Measurements from ENCODE around the gene TJAP1.

The TJAP1 gene

GRCh38 chr6:43434943-43435342 is 42.4 kb upstream of the TJAP1 start:
- no peak overlapping the region for H3K27ac ChIP-seq
- TF ChIP-seq CTCF (conservative IDR thresholded peaks at IDR 0.05) (no peak), ZFX (IDR thresholded peaks at IDR 0.05) (no peak)

GRCh38 chr6:43435682-43436437 is 41.5 kb upstream of the TJAP1 start:
- TF ChIP-seq CTCF (conservative IDR thresholded peaks at IDR 0.05) (no peak), ZFX (IDR thresholded peaks at IDR 0.05) (no peak)
- no peak overlapping the region for H3K27ac ChIP-seq

GRCh38 chr6:43436577-43437282 is 40.6 kb upstream of the TJAP1 start:
- no peak for TF ChIP-seq ZFX (IDR thresholded peaks at IDR 0.05)
- TF ChIP-seq CTCF (conservative IDR thresholded peaks at IDR 0.05), result no peak

GRCh38 chr6:43437700-43438099 is 39.7 kb upstream of the TJAP1 start:
- no peak overlapping the region for H3K27ac ChIP-seq

More at GRCh38 chr6:43436577-43437282, 40.6 kb upstream of the TJAP1 start:
- H3K27ac ChIP-seq, result no peak overlapping the region

GRCh38 chr6:43442935-43443334 is 34.4 kb upstream of the TJAP1 start:
- TF ChIP-seq ZFX (IDR thresholded peaks at IDR 0.05), result no peak
- TF ChIP-seq CTCF (conservative IDR thresholded peaks at IDR 0.05), result no peak
- no peak overlapping the region for H3K27ac ChIP-seq

More at GRCh38 chr6:43437700-43438099, 39.7 kb upstream of the TJAP1 start:
- no peak for TF ChIP-seq CTCF (conservative IDR thresholded peaks at IDR 0.05)
- no peak for TF ChIP-seq ZFX (IDR thresholded peaks at IDR 0.05)

GRCh38 chr6:43444036-43444435 is 33.3 kb upstream of the TJAP1 start:
- TF ChIP-seq ZFX (IDR thresholded peaks at IDR 0.05) (no peak), CTCF (conservative IDR thresholded peaks at IDR 0.05) (no peak)
- no peak overlapping the region for H3K27ac ChIP-seq

- H3K27ac ChIP-seq, result no peak overlapping the region
These were observed 32.8 kb upstream of the TJAP1 start for GRCh38 chr6:43444582-43444981.

More at GRCh38 chr6:43444582-43444981, 32.8 kb upstream of the TJAP1 start:
- TF ChIP-seq ZFX (IDR thresholded peaks at IDR 0.05) (no peak), CTCF (conservative IDR thresholded peaks at IDR 0.05) (no peak)

Data from C4-2B (cell line).